Lower lobe of right lung (tissue), 2 donors: ENCODE measurements around the gene SEMA5A. TPM values are rescaled to one million over a fixed set of nuclear protein-coding genes. Genes with fewer than 3 reads are reported as not detected.

Experiments used
- ATAC-seq, 2 donors: fragments of 200-7000 bp; cut with Tn5 transposase; one replicate each; pipeline ENCODE4 v1.9.1; 2020 to 2022; ENCODE audit warnings: mild to moderate bottlenecking in 2 of 2, moderate library complexity in 2 of 2
- DNase-seq: peaks from one replicate; pipeline ENCODE4 v3.0.0-alpha.2; 2020
- H3K27ac ChIP-seq: fragments of 200-600 bp; one replicate; pipeline ENCODE4 v1.8.0; 2022
- H3K27me3 ChIP-seq: fragments of 200-600 bp; one replicate; pipeline ENCODE4 v1.8.0; 2022; ENCODE audit warnings: low read depth
- H3K36me3 ChIP-seq: fragments of 200-600 bp; one replicate; pipeline ENCODE4 v1.8.0; 2022; ENCODE audit warnings: mild to moderate bottlenecking
- H3K4me1 ChIP-seq: fragments of 200-600 bp; one replicate; pipeline ENCODE4 v1.8.0; 2022
- H3K4me3 ChIP-seq: fragments of 200-600 bp; one replicate; pipeline ENCODE4 v1.8.0; 2022; ENCODE audit warnings: mild to moderate bottlenecking
- H3K9me3 ChIP-seq: fragments of 200-600 bp; one replicate; pipeline ENCODE4 v1.8.0; 2022
- intact Hi-C: fragments of 100-400 bp; cut with DNase I; formaldehyde crosslinking; loops from one replicate; pipeline ENCODE4 v1.11.0; 2022
- long read RNA-seq: library from polyadenylated mRNA; unstranded; transcript quantifications from one replicate; pipeline ENCODE4 v2.0.0, GENCODE V29; 2021
- total RNA-seq: library from RNA; stranded (reverse); fragmentation: NEBNext Ultra II Directional; extraction: Animal tissue kit (Norgen Biotek cat#: 25700); gene quantifications from one replicate; pipeline ENCODE4 v1.2.1, GENCODE V29; 2021
- TF ChIP-seq, protein P1 (sequence below): fragments of 200-600 bp; IDR thresholded peaks from one replicate; pipeline ENCODE4 v1.8.0; 2022; ENCODE audit warnings: antibody characterized with exemption, mild to moderate bottlenecking
- donor health status: DM: no; HTN: yes; CAD: no; lungs with severe emphysema.

SEMA5A gene, protein sequence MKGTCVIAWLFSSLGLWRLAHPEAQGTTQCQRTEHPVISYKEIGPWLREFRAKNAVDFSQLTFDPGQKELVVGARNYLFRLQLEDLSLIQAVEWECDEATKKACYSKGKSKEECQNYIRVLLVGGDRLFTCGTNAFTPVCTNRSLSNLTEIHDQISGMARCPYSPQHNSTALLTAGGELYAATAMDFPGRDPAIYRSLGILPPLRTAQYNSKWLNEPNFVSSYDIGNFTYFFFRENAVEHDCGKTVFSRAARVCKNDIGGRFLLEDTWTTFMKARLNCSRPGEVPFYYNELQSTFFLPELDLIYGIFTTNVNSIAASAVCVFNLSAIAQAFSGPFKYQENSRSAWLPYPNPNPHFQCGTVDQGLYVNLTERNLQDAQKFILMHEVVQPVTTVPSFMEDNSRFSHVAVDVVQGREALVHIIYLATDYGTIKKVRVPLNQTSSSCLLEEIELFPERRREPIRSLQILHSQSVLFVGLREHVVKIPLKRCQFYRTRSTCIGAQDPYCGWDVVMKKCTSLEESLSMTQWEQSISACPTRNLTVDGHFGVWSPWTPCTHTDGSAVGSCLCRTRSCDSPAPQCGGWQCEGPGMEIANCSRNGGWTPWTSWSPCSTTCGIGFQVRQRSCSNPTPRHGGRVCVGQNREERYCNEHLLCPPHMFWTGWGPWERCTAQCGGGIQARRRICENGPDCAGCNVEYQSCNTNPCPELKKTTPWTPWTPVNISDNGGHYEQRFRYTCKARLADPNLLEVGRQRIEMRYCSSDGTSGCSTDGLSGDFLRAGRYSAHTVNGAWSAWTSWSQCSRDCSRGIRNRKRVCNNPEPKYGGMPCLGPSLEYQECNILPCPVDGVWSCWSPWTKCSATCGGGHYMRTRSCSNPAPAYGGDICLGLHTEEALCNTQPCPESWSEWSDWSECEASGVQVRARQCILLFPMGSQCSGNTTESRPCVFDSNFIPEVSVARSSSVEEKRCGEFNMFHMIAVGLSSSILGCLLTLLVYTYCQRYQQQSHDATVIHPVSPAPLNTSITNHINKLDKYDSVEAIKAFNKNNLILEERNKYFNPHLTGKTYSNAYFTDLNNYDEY
- total RNA-seq, result 29.3 TPM
- long read RNA-seq, full-length matches to known transcripts, result 1 of 16 reads
- long read RNA-seq, partial matches to known transcripts, result 2 of 16 reads
- long read RNA-seq, other reads (novel, unspliced or antisense), result 13 of 16 reads

- DNase-seq, result peak; percentile 77
- intact Hi-C loops, result no loop called here
- Histone ChIP-seq H3K27me3 (peaks cover 18% of the 10 kb centered on the region), H3K4me3 (peak within 1 kb of the TSS; percentile 71), H3K9me3 (no peaks in the 10 kb centered on the region), H3K36me3 (peaks cover 21% of the 10 kb centered on the region), H3K27ac (peak within 1 kb of the TSS; percentile 86), H3K4me1 (peaks cover 6% of the 10 kb centered on the region)
- ATAC-seq, result peak; percentile 88 to 91
- TF ChIP-seq, protein P1, sequence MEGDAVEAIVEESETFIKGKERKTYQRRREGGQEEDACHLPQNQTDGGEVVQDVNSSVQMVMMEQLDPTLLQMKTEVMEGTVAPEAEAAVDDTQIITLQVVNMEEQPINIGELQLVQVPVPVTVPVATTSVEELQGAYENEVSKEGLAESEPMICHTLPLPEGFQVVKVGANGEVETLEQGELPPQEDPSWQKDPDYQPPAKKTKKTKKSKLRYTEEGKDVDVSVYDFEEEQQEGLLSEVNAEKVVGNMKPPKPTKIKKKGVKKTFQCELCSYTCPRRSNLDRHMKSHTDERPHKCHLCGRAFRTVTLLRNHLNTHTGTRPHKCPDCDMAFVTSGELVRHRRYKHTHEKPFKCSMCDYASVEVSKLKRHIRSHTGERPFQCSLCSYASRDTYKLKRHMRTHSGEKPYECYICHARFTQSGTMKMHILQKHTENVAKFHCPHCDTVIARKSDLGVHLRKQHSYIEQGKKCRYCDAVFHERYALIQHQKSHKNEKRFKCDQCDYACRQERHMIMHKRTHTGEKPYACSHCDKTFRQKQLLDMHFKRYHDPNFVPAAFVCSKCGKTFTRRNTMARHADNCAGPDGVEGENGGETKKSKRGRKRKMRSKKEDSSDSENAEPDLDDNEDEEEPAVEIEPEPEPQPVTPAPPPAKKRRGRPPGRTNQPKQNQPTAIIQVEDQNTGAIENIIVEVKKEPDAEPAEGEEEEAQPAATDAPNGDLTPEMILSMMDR, result no peak
Measured at GRCh38 chr5:9545992-9546851, at the start of gene SEMA5A. Gene SEMA5A, minus strand, starts transcription at chr5:9546075. Its CDS starts 166,129 bp downstream, at chr5:9379946.

DNA sequence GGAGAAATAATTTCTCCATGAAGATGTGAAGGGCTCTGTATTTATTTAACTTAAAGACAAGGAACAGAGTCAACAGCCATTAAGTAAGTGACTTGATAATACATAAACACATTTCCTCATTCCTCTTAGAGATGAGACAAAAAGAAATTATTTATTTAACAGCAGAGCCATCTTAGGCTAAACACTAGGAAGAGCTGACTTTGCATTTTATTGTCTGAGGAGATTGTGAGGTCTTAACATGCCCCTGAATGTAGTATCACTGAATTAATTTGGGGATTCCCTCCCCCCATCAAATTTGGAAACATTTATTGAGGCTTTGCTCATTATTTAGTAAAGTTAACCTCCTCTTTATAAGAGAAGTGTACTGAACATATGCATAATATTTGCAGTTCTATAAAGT lies 49.0 kb upstream of the SEMA5A start:
- H3K36me3 ChIP-seq, result no peaks in the 10 kb centered on the region
- no peaks in the 10 kb centered on the region for H3K27me3 ChIP-seq
- H3K4me3 ChIP-seq, result no peak overlapping the region
- H3K27ac ChIP-seq, result no peak overlapping the region
- H3K4me1 ChIP-seq, result no peaks in the 10 kb centered on the region
- H3K9me3 ChIP-seq, result no peaks in the 10 kb centered on the region
- ATAC-seq (no peak), DNase-seq (no peak)
- intact Hi-C loops, result no loop called here
- TF ChIP-seq, protein P1, result no peak

DNA sequence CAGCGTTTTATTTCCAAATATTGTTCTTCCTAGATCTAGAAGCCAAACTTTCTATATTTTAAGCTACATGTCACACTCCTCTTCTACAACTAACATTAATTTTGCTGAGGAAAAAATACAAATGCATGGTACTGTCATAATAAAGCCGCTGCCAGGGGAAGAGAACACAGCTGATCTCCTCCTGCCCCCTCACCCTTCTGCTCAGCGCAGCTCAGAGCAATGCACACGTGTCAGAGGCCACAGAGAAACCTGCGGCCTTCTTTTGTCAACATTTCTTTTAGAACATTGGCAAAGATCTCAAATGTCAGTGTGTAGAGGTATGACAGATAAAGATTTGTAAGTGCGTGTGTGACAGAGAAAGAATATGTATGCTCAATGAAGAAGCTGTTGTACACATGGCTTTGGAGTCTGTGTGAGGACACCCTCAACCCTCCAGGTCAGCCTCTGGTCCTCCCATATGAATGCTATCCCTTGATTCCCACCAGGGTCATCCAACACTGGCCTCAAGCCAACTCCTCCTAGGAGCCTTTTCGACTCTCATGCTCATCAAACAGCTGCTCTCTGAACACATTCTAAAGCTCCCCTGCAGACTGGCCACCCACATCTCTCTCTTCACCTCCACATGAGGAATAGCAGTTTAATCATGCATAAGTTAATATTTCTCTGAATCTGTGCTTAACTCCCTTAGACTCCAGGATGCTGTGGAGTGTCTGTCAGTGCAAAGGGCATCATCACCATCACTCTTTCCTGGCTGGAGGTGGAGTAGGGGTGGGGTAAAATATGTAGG lies 43.4 kb upstream of the SEMA5A start:
- TF ChIP-seq, protein P1, result no peak
- Histone ChIP-seq H3K4me1 (no peaks in the 10 kb centered on the region), H3K27me3 (no peaks in the 10 kb centered on the region), H3K36me3 (no peaks in the 10 kb centered on the region), H3K27ac (no peak overlapping the region), H3K4me3 (no peak overlapping the region), H3K9me3 (no peaks in the 10 kb centered on the region)
- intact Hi-C loops, result no loop called here
- ATAC-seq (no peak), DNase-seq (no peak)

- peak in 1 of 2 donors; percentile 55 for ATAC-seq
- no peaks in the 10 kb centered on the region for H3K4me1 ChIP-seq
- DNase-seq, result no peak
Measured at GRCh38 chr5:9588254-9588653, 42.4 kb upstream of the SEMA5A start.

More at GRCh38 chr5:9588254-9588653, 42.4 kb upstream of the SEMA5A start:
- TF ChIP-seq, protein P1, result no peak
- intact Hi-C loops, result no loop called here
- no peaks in the 10 kb centered on the region for H3K36me3 ChIP-seq
- no peak overlapping the region for H3K4me3 ChIP-seq
- H3K9me3 ChIP-seq, result no peaks in the 10 kb centered on the region
- no peak overlapping the region for H3K27ac ChIP-seq
- no peaks in the 10 kb centered on the region for H3K27me3 ChIP-seq
